Loucy (cell line): ENCODE measurements around the gene NEO1.

Experiments used
- H2AFZ ChIP-seq: fragments of 200-600 bp; sonication (generic); 2 replicates; pipeline ENCODE4 v1.6.0; 2016; ENCODE audit warnings: antibody characterized with exemption, mild to moderate bottlenecking, low read length, moderate library complexity
- H3F3A ChIP-seq: fragments of 200-600 bp; 2 replicates; pipeline ENCODE4 v1.6.0; 2016; ENCODE audit warnings: antibody characterized with exemption, low read depth, mild to moderate bottlenecking
- H3K27me3 ChIP-seq: fragments of 200-600 bp; sonication (generic); 2 replicates; pipeline ENCODE4 v1.6.1; 2014; ENCODE audit warnings: low read length, mild to moderate bottlenecking; ENCODE audit not compliant: insufficient read depth, poor library complexity, severe bottlenecking
- H3K36me3 ChIP-seq: fragments of 200-600 bp; sonication (generic); 2 replicates; pipeline ENCODE4 v1.6.1; 2016; ENCODE audit warnings: low read length; ENCODE audit not compliant: insufficient read depth
- H3K4me1 ChIP-seq: fragments of 200-600 bp; sonication (generic); 2 replicates; pipeline ENCODE4 v1.5.1; 2014; ENCODE audit warnings: low read length, mild to moderate bottlenecking; ENCODE audit not compliant: insufficient read depth, poor library complexity, severe bottlenecking
- H3K4me2 ChIP-seq: fragments of 200-600 bp; sonication (generic); 2 replicates; pipeline ENCODE4 v1.6.0; 2014; ENCODE audit warnings: antibody characterized with exemption, low read length, low read depth, mild to moderate bottlenecking; ENCODE audit not compliant: poor library complexity, severe bottlenecking
- H3K4me3 ChIP-seq: fragments of 200-600 bp; sonication (generic); 2 replicates; pipeline ENCODE4 v1.5.1; 2014; ENCODE audit warnings: low read length, mild to moderate bottlenecking, mixed read lengths; ENCODE audit not compliant: poor library complexity, severe bottlenecking
- H3K79me2 ChIP-seq: fragments of 200-600 bp; sonication (generic); 2 replicates; pipeline ENCODE4 v1.6.1; 2014; ENCODE audit warnings: low read length; ENCODE audit not compliant: insufficient read depth
- H3K9ac ChIP-seq: fragments of 200-600 bp; sonication (generic); 2 replicates; pipeline ENCODE4 v1.6.0; 2014; ENCODE audit warnings: mild to moderate bottlenecking, low read depth, low read length, moderate library complexity; ENCODE audit not compliant: poor library complexity, severe bottlenecking
- H3K9me2 ChIP-seq: fragments of 200-600 bp; sonication (generic); replicated peaks from 2 replicates; pipeline ENCODE4 v1.6.1; 2016; ENCODE audit warnings: low read depth, low read length, mixed read lengths
- H3K9me3 ChIP-seq: fragments of 200-600 bp; sonication (generic); 2 replicates; pipeline ENCODE4 v1.6.1; 2014; ENCODE audit warnings: mild to moderate bottlenecking, antibody characterized with exemption, low read length, low read depth; ENCODE audit not compliant: insufficient read depth
- H4K20me1 ChIP-seq: fragments of 200-600 bp; sonication (generic); 2 replicates; pipeline ENCODE4 v1.6.0; 2014; ENCODE audit warnings: antibody characterized with exemption, low read length, mild to moderate bottlenecking; ENCODE audit not compliant: insufficient read depth, poor library complexity, severe bottlenecking
- EZH2phosphoT487 ChIP-seq: fragments of 200-600 bp; IDR thresholded peaks from 2 replicates; pipeline ENCODE4 v1.6.1; 2018; ENCODE audit warnings: antibody characterized with exemption, mild to moderate bottlenecking, moderate library complexity, borderline replicate concordance
- TF ChIP-seq, protein P1 (sequence below): fragments of 200-600 bp; sonication (generic); conservative IDR thresholded peaks from 2 replicates; pipeline ENCODE4 v1.5.1; 2014; ENCODE audit warnings: mild to moderate bottlenecking, antibody characterized with exemption, low read length

The NEO1 gene

DNA sequence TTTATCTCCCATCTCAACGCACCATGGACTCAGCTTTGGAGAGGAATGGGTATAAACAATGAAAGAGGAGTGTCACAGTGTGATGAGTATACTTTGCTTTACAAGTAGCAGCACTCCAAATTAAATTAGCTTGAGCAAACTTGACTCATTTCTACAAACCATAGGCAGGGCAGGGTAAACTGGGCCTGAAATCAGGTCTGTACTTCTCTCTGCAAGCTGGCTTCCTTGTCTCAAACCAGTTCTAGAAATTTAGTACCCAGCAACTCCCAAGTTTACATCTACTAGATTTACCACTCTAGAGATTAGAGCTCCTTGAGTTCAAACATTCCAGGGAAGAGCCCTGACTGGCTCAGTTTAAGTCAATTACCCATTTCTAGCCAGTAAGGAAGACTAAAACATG is 37.4 kb upstream of the NEO1 start:
- Histone ChIP-seq H3K9me3 (no peaks in the 10 kb centered on the region), H2AFZ (no peak overlapping the region), H3K4me3 (no peak overlapping the region), H3F3A (no peaks in the 10 kb centered on the region), H3K79me2 (no peaks in the 10 kb centered on the region), H3K27me3 (no peaks in the 10 kb centered on the region), H3K4me2 (no peak overlapping the region), H3K36me3 (no peaks in the 10 kb centered on the region), H4K20me1 (no peaks in the 10 kb centered on the region), H3K4me1 (no peaks in the 10 kb centered on the region), H3K9me2 (no peaks in the 10 kb centered on the region), H3K9ac (no peak overlapping the region)
- TF ChIP-seq, protein P1, sequence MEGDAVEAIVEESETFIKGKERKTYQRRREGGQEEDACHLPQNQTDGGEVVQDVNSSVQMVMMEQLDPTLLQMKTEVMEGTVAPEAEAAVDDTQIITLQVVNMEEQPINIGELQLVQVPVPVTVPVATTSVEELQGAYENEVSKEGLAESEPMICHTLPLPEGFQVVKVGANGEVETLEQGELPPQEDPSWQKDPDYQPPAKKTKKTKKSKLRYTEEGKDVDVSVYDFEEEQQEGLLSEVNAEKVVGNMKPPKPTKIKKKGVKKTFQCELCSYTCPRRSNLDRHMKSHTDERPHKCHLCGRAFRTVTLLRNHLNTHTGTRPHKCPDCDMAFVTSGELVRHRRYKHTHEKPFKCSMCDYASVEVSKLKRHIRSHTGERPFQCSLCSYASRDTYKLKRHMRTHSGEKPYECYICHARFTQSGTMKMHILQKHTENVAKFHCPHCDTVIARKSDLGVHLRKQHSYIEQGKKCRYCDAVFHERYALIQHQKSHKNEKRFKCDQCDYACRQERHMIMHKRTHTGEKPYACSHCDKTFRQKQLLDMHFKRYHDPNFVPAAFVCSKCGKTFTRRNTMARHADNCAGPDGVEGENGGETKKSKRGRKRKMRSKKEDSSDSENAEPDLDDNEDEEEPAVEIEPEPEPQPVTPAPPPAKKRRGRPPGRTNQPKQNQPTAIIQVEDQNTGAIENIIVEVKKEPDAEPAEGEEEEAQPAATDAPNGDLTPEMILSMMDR, result no peak
- TF ChIP-seq EZH2phosphoT487, result no peak

DNA sequence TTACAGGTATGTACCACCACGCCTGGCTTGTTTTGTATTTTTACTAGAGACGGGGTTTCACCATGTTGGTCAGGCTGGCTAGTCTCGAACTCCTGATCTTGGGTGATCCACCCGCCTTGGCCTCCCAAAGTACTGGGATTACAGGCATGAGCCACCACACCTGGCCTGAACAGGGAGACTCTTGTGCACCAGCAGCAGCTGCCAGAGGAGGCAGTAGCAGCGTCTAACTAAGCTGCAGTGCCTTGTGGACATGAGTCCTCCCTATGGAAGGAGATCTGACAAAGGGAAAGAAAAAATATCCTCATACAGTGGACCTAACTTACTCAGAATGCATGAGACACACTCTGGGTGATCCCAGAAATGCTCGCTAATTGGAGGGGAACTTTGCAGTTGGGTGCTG is 36.8 kb upstream of the NEO1 start:
- Histone ChIP-seq H3K36me3 (no peaks in the 10 kb centered on the region), H2AFZ (no peak overlapping the region), H3K27me3 (no peaks in the 10 kb centered on the region), H3K9me2 (no peaks in the 10 kb centered on the region), H3K4me3 (no peak overlapping the region), H4K20me1 (no peaks in the 10 kb centered on the region), H3K9ac (no peak overlapping the region), H3K4me2 (no peak overlapping the region), H3K4me1 (no peaks in the 10 kb centered on the region), H3K9me3 (no peaks in the 10 kb centered on the region), H3F3A (no peaks in the 10 kb centered on the region), H3K79me2 (no peaks in the 10 kb centered on the region)
- TF ChIP-seq EZH2phosphoT487, result no peak
- TF ChIP-seq, protein P1, result no peak

DNA sequence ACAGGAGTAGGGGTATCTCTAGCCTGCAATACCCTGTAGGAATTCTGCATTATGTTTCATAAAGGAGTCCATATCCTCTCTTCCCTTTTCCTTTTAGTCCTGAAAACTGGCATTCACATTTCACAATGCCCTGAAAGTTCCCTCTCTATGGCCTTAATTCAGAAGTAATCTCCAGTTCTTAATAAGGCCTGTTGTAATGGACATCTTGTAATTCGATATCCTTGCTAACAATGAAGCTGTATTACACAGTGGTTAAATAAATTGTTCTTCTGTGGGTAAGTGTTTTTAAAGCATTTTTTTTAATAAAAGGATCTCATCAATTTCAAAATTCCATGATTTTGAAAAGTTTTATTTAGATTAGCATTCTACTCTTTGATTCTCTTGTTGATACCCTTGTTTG is 34.3 kb upstream of the NEO1 start:
- Histone ChIP-seq H3K79me2 (no peaks in the 10 kb centered on the region), H3K4me1 (no peaks in the 10 kb centered on the region), H3K9me2 (no peaks in the 10 kb centered on the region), H3K27me3 (no peaks in the 10 kb centered on the region), H2AFZ (no peak overlapping the region), H4K20me1 (no peaks in the 10 kb centered on the region), H3K4me3 (no peak overlapping the region), H3F3A (no peaks in the 10 kb centered on the region), H3K9ac (no peak overlapping the region), H3K9me3 (no peaks in the 10 kb centered on the region), H3K36me3 (no peaks in the 10 kb centered on the region), H3K4me2 (no peak overlapping the region)
- TF ChIP-seq, protein P1, result no peak
- no peak for TF ChIP-seq EZH2phosphoT487
